GM18873 (cell line): Measurements from ENCODE around the gene RCC1.
"Not testable (repeated sequence)": the region's sequence is repeated elsewhere in the genome, so short reads cannot be mapped to it uniquely, and the experiment has no call there.

Experiments
- ATAC-seq: cut with Tn5 transposase; IDR thresholded peaks from one replicate; pipeline ENCODE4 v1.9.1; 2021; ENCODE audit warnings: mild to moderate bottlenecking, moderate library complexity, moderate number of reproducible peaks; ENCODE audit not compliant: unreplicated experiment, low FRiP score

Gene RCC1

GRCh38 chr1:28505406-28506187 lies at the start of gene RCC1:
Gene RCC1 (plus strand): TSS chr1:28506043. CDS start chr1:28529867, 23,824 bp downstream.
- peak; percentile 62 for ATAC-seq

- no peak for ATAC-seq
Observed at GRCh38 chr1:28456078-28456477, 49.8 kb upstream of the RCC1 start.

- ATAC-seq, result no peak
Observed at GRCh38 chr1:28457678-28458077, 48.2 kb upstream of the RCC1 start.

GRCh38 chr1:28458237-28459228 lies 47.3 kb upstream of the RCC1 start:
- ATAC-seq, result no peak

- ATAC-seq, result no peak
Observed at GRCh38 chr1:28466226-28466778, 39.5 kb upstream of the RCC1 start.

- no peak for ATAC-seq
Observed at GRCh38 chr1:28470146-28470545, 35.7 kb upstream of the RCC1 start.

GRCh38 chr1:28479497-28479896 lies 26.3 kb upstream of the RCC1 start:
- ATAC-seq, result not testable (repeated sequence)

- no peak for ATAC-seq
Observed at GRCh38 chr1:28480308-28480707, 25.5 kb upstream of the RCC1 start.

GRCh38 chr1:28482138-28482537 lies 23.7 kb upstream of the RCC1 start:
- ATAC-seq, result no peak

GRCh38 chr1:28482702-28483101 lies 23.1 kb upstream of the RCC1 start:
- no peak for ATAC-seq

GRCh38 chr1:28494737-28495136 lies 11.1 kb upstream of the RCC1 start:
- ATAC-seq, result no peak

GRCh38 chr1:28499553-28499952 lies 6.3 kb upstream of the RCC1 start:
- no peak for ATAC-seq

- ATAC-seq, result no peak
Observed at GRCh38 chr1:28501925-28502324, 3.9 kb upstream of the RCC1 start.

GRCh38 chr1:28503117-28503516 lies 2.7 kb upstream of the RCC1 start:
- ATAC-seq, result no peak

- no peak for ATAC-seq
Observed at GRCh38 chr1:28506907-28507246, 1.0 kb downstream of the RCC1 start.

GRCh38 chr1:28507247-28507645 lies 1.4 kb downstream of the RCC1 start:
- no peak for ATAC-seq

- ATAC-seq, result no peak
Observed at GRCh38 chr1:28507646-28508434, 2.0 kb downstream of the RCC1 start.

GRCh38 chr1:28508435-28508754 lies 2.6 kb downstream of the RCC1 start:
- ATAC-seq, result no peak

GRCh38 chr1:28509705-28510272 lies 3.9 kb downstream of the RCC1 start:
- no peak for ATAC-seq

- ATAC-seq, result no peak
Observed at GRCh38 chr1:28510273-28510969, 4.6 kb downstream of the RCC1 start.
